ENCODE results near the gene NEURL1. TPM values are rescaled to one million over a fixed set of nuclear protein-coding genes. Genes with fewer than 3 reads are reported as not detected.

NEURL1 gene
- total and polyA plus RNA-seq, 12 donors: 0.05 to 1.0 (median 0.17) TPM; not detected in 3

DNA sequence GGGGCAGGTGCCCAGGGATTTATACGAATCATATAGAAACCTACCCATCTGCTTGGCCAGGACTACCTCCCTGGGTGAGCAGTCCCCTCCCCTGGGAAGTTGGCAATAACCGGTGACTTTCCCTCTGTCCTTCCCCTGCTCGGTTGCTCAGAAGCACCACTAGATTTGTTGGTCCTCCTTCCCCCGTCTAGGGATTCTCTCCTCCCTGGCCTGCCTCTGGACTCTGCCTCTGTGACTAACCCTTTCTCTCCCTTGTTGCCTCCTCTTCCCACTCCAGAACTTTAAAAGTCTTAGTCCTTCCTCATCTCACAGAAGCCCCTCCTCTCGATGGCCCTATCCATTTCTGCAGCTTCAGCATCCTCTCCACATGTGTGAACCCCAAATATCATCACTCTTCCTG lies 24.3 kb upstream of the NEURL1 start:
- DNase-seq: no peak
- H3K27ac ChIP-seq: no peak overlapping the region
- H3K27me3 ChIP-seq: no peaks in the 10 kb centered on the region
- no peaks in the 10 kb centered on the region for H3K9me3 ChIP-seq
- H3K4me1 ChIP-seq: peaks cover 0 to 46% (median 0%) of the 10 kb centered on the region in 9 donors
- TF ChIP-seq, protein P1, sequence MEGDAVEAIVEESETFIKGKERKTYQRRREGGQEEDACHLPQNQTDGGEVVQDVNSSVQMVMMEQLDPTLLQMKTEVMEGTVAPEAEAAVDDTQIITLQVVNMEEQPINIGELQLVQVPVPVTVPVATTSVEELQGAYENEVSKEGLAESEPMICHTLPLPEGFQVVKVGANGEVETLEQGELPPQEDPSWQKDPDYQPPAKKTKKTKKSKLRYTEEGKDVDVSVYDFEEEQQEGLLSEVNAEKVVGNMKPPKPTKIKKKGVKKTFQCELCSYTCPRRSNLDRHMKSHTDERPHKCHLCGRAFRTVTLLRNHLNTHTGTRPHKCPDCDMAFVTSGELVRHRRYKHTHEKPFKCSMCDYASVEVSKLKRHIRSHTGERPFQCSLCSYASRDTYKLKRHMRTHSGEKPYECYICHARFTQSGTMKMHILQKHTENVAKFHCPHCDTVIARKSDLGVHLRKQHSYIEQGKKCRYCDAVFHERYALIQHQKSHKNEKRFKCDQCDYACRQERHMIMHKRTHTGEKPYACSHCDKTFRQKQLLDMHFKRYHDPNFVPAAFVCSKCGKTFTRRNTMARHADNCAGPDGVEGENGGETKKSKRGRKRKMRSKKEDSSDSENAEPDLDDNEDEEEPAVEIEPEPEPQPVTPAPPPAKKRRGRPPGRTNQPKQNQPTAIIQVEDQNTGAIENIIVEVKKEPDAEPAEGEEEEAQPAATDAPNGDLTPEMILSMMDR (IDR thresholded peaks at IDR 0.05): no peak
- H3K36me3 ChIP-seq: no peaks in the 10 kb centered on the region
- WGBS, 2 donors: 69 to 70% methylated on average over 5 of the region's 5 CpGs
- ATAC-seq: no peak
- H3K4me3 ChIP-seq: no peak overlapping the region
- intact Hi-C loops (cut with DNase I): no loop called here

DNA sequence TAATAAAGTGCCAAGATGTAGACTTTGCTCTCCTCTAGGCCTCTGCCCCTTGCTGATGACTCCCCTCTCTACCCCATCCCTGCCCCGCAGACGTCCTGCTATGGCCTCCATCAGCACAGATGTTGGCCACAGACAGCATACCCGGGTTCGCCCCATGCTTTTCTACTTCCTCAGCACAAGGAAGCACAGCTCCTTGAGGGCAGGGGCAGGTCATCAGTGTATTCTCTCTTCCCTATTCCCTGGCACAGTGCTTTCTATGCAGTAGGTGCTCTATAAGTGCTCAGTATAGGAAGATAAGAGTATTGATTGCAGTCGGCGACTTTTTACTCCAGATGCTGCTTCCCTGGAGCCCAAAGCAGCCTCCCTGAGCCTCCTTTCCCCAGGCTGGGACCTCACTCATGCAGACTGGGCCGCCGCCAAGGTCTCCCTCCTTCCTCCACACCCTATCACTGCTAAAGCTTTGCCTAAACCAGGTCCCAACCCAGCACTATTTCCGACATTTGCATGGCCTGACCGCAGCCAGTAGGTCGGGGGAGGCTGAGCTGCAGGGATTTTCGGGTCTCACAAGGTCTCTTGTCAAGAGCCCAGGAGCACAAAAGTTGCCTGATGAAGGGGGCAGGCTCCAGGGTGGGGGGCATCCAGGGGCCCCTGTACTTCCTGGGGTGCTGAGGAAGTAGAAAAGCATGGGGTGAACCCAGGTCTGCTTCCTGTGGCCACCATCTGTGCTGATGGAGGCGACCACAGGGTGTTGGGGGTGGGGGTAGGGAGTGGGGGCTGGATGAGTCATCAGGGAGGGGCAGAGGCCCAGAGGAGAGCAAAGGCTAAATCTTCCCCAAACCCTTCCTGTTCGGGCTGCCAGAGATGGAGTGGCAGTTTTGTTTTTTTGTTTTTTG lies 22.5 kb upstream of the NEURL1 start:
- H3K4me1 ChIP-seq: peaks cover 0 to 46% (median 0%) of the 10 kb centered on the region in 9 donors
- WGBS, 2 donors: 63 to 70% methylated on average over 14 of the region's 14 CpGs
- H3K4me3 ChIP-seq: no peak overlapping the region
- intact Hi-C loops (cut with DNase I): no loop called here
- peak; percentile 60 to 81 (median 66) for ATAC-seq
- peak in 1 of 2 donors; percentile 54 for DNase-seq
- no peaks in the 10 kb centered on the region for H3K9me3 ChIP-seq
- H3K27ac ChIP-seq: peak overlapping the region in 1 of 10 donors; percentile 82
- TF ChIP-seq, protein P1 (IDR thresholded peaks at IDR 0.05): no peak
- no peaks in the 10 kb centered on the region for H3K27me3 ChIP-seq
- no peaks in the 10 kb centered on the region for H3K36me3 ChIP-seq

DNA sequence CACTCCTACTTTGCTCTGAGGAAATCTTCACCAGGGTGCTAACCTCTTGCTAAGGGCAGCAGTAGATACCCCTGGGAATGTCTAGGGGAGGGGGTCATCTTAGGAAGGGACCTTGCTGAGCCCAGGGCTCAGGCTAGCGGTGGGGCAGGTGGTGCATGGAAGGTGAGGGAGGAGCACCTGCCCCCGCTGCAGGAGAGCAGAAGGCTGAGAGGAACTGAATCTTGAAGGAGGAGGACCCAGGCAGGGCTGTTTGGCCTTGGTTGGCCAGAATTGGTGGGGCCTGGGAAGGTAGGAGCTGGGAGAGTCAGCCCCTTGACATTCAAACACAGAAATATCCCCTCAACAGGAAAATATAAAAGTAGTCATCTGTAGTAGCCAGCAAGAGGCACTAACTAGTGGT lies 21.5 kb upstream of the NEURL1 start:
- no peaks in the 10 kb centered on the region for H3K9me3 ChIP-seq
- peak overlapping the region in 1 of 10 donors; percentile 82 for H3K27ac ChIP-seq
- WGBS, 2 donors: 89 to 93% methylated on average over 2 of the region's 2 CpGs
- no peak overlapping the region for H3K4me3 ChIP-seq
- no peaks in the 10 kb centered on the region for H3K27me3 ChIP-seq
- intact Hi-C loops (cut with DNase I): no loop called here
- H3K36me3 ChIP-seq: no peaks in the 10 kb centered on the region
- peaks cover 0 to 46% (median 0%) of the 10 kb centered on the region in 9 donors for H3K4me1 ChIP-seq
- ATAC-seq (no peak), DNase-seq (no peak)
- TF ChIP-seq, protein P1 (IDR thresholded peaks at IDR 0.05): no peak

GRCh38 chr10:103473261-103473671 lies 20.2 kb upstream of the NEURL1 start:
- Histone ChIP-seq H3K27ac (no peak overlapping the region), H3K36me3 (no peaks in the 10 kb centered on the region), H3K27me3 (no peaks in the 10 kb centered on the region), H3K9me3 (no peaks in the 10 kb centered on the region), H3K4me3 (no peak overlapping the region), H3K4me1 (peaks cover 0 to 36% (median 0%) of the 10 kb centered on the region in 9 donors)
- no peak for ATAC-seq
- intact Hi-C loops (cut with DNase I): no loop called here
- TF ChIP-seq, protein P1 (IDR thresholded peaks at IDR 0.05): no peak
- no peak for DNase-seq
- 61 to 69% methylated on average over 32 of the region's 32 CpGs for WGBS, 2 donors
